ENCODE measurements around the gene FGFR3.

The FGFR3 gene

DNA sequence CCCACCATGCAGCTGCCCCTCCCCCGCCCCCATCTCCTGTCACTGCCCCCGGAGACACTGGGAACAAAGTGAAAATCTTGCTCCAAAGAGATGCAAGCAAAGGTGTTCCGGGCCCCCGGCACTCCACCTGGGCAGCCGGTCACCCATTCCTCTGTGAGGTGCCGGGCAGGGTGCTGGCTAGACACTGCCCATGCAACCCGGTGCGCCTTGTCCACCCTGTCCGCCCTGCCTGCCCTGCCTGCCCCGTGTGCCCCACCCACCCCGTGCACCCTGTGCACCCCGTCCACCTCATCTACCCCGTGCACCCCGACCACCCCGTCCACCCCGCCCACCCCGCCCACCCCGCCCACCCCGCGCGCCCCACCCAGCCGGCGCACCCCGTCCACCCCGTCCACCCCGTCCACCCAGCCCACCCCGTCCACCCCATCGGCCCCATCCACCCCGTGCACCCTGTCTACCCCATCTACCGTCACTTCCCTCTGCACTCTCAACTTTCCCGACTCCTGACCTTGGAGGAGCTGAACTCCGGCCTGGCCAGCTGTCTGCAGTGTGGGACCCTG is 31.9 kb upstream of the FGFR3 start:
- Histone ChIP-seq H3K4me3 (ENCODE audit: low read depth in 1 of 5, low read length in 5 of 5) (no peak overlapping the region), H3K36me3 (ENCODE audit: control insufficient read depth in 5 of 5, insufficient read depth in 5 of 5, low read length in 5 of 5) (no peaks in the 10 kb centered on the region), H3K9me3 (ENCODE audit: control insufficient read depth in 5 of 5, low read length in 5 of 5) (no peaks in the 10 kb centered on the region), H3K4me1 (ENCODE audit: control insufficient read depth in 5 of 5, insufficient read depth in 5 of 5, low read length in 5 of 5) (peaks cover 0 to 16% (median 9%) of the 10 kb centered on the region in 5 donors), H3K27ac (ENCODE audit: low read depth, low read length) (no peak overlapping the region), H3K9ac (ENCODE audit: low read length in 5 of 5) (no peak overlapping the region), H3K27me3 (ENCODE audit: control insufficient read depth in 5 of 5, insufficient read depth in 4 of 5, low read length in 5 of 5) (peaks cover 0 to 11% (median 2%) of the 10 kb centered on the region in 5 donors)

GRCh38 chr4:1762264-1763010 is 30.7 kb upstream of the FGFR3 start:
- H3K36me3 ChIP-seq (ENCODE audit: control insufficient read depth in 5 of 5, insufficient read depth in 5 of 5, low read length in 5 of 5), result no peaks in the 10 kb centered on the region
- H3K9me3 ChIP-seq (ENCODE audit: control insufficient read depth in 5 of 5, low read length in 5 of 5), result no peaks in the 10 kb centered on the region
- H3K4me3 ChIP-seq (ENCODE audit: low read depth in 1 of 5, low read length in 5 of 5), result no peak overlapping the region
- no peak overlapping the region for H3K9ac ChIP-seq (ENCODE audit: low read length in 5 of 5)
- no peak overlapping the region for H3K27ac ChIP-seq (ENCODE audit: low read depth, low read length)
- peaks cover 0 to 21% (median 14%) of the 10 kb centered on the region in 5 donors for H3K4me1 ChIP-seq (ENCODE audit: control insufficient read depth in 5 of 5, insufficient read depth in 5 of 5, low read length in 5 of 5)
- H3K27me3 ChIP-seq (ENCODE audit: control insufficient read depth in 5 of 5, insufficient read depth in 4 of 5, low read length in 5 of 5), result peaks cover 0 to 15% (median 2%) of the 10 kb centered on the region in 5 donors

DNA sequence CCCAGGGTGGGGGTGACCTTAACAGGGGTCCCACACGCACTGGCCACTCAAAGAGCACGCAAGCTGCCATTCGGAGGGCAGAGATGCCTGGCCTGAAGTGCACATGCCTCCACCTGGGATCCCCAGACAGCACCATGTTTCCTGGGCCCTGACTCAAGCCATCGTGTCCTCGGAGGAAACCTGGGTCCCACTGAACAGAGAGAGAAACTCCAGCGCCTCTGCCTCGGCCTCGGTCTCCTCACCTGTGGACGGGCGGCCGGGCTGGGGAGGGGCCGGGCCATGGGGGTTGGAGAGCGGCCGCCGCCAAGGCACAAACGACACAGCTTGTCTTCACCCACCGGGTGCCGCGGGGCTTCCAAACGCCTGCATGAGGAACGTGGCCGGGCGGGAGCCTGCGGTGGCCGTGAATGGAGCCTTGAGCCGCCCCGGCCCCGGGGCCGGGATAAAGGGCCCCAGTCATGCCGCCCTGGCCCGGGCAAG is 30.0 kb upstream of the FGFR3 start:
- H3K27ac ChIP-seq (ENCODE audit: low read depth, low read length), result no peak overlapping the region
- no peaks in the 10 kb centered on the region for H3K36me3 ChIP-seq (ENCODE audit: control insufficient read depth in 5 of 5, insufficient read depth in 5 of 5, low read length in 5 of 5)
- H3K27me3 ChIP-seq (ENCODE audit: control insufficient read depth in 5 of 5, insufficient read depth in 4 of 5, low read length in 5 of 5), result peaks cover 0 to 17% (median 5%) of the 10 kb centered on the region in 5 donors
- H3K4me3 ChIP-seq (ENCODE audit: low read depth in 1 of 5, low read length in 5 of 5), result no peak overlapping the region
- no peaks in the 10 kb centered on the region for H3K9me3 ChIP-seq (ENCODE audit: control insufficient read depth in 5 of 5, low read length in 5 of 5)
- H3K4me1 ChIP-seq (ENCODE audit: control insufficient read depth in 5 of 5, insufficient read depth in 5 of 5, low read length in 5 of 5), result peaks cover 0 to 24% (median 14%) of the 10 kb centered on the region in 5 donors
- no peak overlapping the region for H3K9ac ChIP-seq (ENCODE audit: low read length in 5 of 5)

GRCh38 chr4:1763550-1764080 is 29.5 kb upstream of the FGFR3 start:
- Histone ChIP-seq H3K27me3 (ENCODE audit: control insufficient read depth in 5 of 5, insufficient read depth in 4 of 5, low read length in 5 of 5) (peaks cover 0 to 21% (median 9%) of the 10 kb centered on the region in 5 donors), H3K9me3 (ENCODE audit: control insufficient read depth in 5 of 5, low read length in 5 of 5) (no peaks in the 10 kb centered on the region), H3K36me3 (ENCODE audit: control insufficient read depth in 5 of 5, insufficient read depth in 5 of 5, low read length in 5 of 5) (no peaks in the 10 kb centered on the region), H3K9ac (ENCODE audit: low read length in 5 of 5) (peak overlapping the region in 1 of 5 donors; percentile 47), H3K27ac (ENCODE audit: low read depth, low read length) (no peak overlapping the region), H3K4me1 (ENCODE audit: control insufficient read depth in 5 of 5, insufficient read depth in 5 of 5, low read length in 5 of 5) (peaks cover 0 to 24% (median 14%) of the 10 kb centered on the region in 5 donors), H3K4me3 (ENCODE audit: low read depth in 1 of 5, low read length in 5 of 5) (peak overlapping the region in 1 of 5 donors; percentile 46)

DNA sequence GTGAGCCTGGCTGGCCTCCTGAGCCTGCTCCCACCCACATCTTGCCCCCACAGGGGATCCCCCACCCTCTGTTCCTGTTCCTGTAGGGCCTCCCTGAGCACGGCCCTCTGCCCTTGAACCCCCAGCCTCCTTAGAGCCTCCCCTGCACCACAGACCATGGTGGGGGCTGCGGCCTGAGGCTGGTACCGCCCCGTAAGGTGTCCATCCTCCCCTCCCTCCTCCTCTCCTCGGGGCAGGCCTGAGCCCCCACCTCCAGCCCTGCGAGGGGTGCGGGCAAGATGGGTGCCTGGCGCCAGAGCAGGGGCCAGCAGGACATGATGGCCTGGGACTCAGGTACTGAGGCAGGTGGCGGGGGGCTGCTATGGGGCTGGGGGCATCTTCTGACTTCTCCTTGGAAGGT is 28.4 kb upstream of the FGFR3 start:
- no peaks in the 10 kb centered on the region for H3K36me3 ChIP-seq (ENCODE audit: control insufficient read depth in 5 of 5, insufficient read depth in 5 of 5, low read length in 5 of 5)
- H3K9ac ChIP-seq (ENCODE audit: low read length in 5 of 5), result no peak overlapping the region
- H3K9me3 ChIP-seq (ENCODE audit: control insufficient read depth in 5 of 5, low read length in 5 of 5), result no peaks in the 10 kb centered on the region
- no peak overlapping the region for H3K4me3 ChIP-seq (ENCODE audit: low read depth in 1 of 5, low read length in 5 of 5)
- H3K27me3 ChIP-seq (ENCODE audit: control insufficient read depth in 5 of 5, insufficient read depth in 4 of 5, low read length in 5 of 5), result peaks cover 0 to 29% (median 11%) of the 10 kb centered on the region in 5 donors
- H3K27ac ChIP-seq (ENCODE audit: low read depth, low read length), result no peak overlapping the region
- H3K4me1 ChIP-seq (ENCODE audit: control insufficient read depth in 5 of 5, insufficient read depth in 5 of 5, low read length in 5 of 5), result peaks cover 0 to 24% (median 14%) of the 10 kb centered on the region in 5 donors

DNA sequence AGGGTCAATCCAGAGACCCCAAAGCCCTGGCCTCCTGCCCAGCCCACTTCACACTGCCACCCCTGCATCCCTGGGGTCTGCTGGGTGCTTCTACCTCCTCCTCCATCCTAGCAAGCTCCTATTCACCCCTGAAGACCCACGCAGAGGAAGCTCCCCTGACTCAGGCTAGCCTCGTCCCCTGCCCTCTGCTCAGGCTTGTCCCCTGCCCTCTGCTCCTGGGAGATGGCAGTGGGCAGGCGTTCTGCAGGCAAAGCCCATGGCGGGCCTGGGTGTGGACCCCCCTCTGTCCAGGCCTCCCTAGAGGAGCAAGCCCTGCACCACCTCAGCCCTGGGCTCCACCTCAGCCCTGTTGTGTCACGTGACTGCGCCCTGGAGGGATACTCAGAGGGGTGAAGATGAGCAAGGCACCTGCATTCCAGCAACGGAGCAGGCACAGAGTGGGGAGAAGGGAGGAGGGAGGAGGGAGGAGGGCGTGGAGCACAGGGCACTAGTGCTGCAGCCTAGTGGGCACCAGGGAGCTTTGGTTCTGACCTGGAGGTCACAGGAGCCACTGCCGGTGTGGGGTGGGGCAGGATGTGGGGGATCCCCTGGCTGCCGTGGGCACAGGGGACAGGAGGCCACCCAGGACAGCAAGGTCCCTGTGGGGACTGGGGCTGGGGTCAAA is 27.6 kb upstream of the FGFR3 start:
- Histone ChIP-seq H3K36me3 (ENCODE audit: control insufficient read depth in 5 of 5, insufficient read depth in 5 of 5, low read length in 5 of 5) (no peaks in the 10 kb centered on the region), H3K4me3 (ENCODE audit: low read depth in 1 of 5, low read length in 5 of 5) (no peak overlapping the region), H3K27me3 (ENCODE audit: control insufficient read depth in 5 of 5, insufficient read depth in 4 of 5, low read length in 5 of 5) (peaks cover 0 to 33% (median 15%) of the 10 kb centered on the region in 5 donors), H3K4me1 (ENCODE audit: control insufficient read depth in 5 of 5, insufficient read depth in 5 of 5, low read length in 5 of 5) (peaks cover 0 to 19% (median 10%) of the 10 kb centered on the region in 5 donors), H3K27ac (ENCODE audit: low read depth, low read length) (no peak overlapping the region), H3K9ac (ENCODE audit: low read length in 5 of 5) (no peak overlapping the region), H3K9me3 (ENCODE audit: control insufficient read depth in 5 of 5, low read length in 5 of 5) (no peaks in the 10 kb centered on the region)

DNA sequence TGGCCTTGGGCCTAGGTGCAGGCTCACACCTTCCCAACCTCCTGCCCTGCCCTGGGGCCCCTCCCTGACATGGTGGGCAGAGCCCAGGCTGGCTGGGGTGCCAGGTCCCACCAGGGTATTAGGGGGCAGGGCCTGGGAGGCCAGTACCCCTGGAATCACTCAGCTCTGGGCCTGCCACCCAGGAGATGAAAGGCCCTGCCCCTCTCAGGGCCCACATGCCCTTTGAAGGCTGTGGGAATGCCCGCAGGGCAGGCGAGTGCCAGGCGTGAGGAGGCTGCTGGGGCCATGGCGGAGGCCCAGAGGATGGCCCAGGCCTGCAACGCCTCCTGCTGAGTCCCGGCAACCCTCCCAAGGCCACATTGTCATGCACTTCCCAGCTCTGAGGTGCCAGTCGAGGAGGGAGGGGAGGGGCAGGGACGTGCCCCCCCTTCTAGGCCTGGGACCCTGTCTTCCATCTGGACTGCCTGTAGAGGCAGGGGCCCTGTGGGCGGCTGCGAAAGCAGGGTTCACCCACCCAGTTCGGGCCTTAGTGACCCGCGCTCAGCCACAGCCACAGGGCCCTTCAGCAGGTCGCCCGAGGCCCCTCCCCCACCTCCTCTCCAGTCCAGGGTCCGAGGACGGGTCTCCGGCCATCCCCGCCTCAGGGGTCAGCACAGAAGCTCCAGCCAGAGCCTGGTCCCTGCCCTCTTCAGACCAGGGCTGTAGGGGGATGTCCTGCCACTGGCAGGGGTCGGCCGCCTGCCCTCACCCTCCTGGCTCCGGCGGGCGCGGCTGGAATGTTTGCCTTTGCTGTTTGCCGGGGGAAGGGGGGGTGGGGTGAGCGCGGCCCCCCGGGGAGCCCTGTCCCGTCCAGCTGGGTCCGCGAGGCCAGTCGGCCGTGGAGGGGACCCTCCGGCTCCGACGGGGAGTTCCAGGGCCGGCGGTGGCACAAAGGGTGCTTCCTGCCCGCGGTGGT is 26.7 kb upstream of the FGFR3 start:
- no peaks in the 10 kb centered on the region for H3K9me3 ChIP-seq (ENCODE audit: control insufficient read depth in 5 of 5, low read length in 5 of 5)
- H3K4me3 ChIP-seq (ENCODE audit: low read depth in 1 of 5, low read length in 5 of 5), result no peak overlapping the region
- H3K9ac ChIP-seq (ENCODE audit: low read length in 5 of 5), result no peak overlapping the region
- no peak overlapping the region for H3K27ac ChIP-seq (ENCODE audit: low read depth, low read length)
- H3K27me3 ChIP-seq (ENCODE audit: control insufficient read depth in 5 of 5, insufficient read depth in 4 of 5, low read length in 5 of 5), result peaks cover 0 to 40% (median 22%) of the 10 kb centered on the region in 5 donors
- H3K4me1 ChIP-seq (ENCODE audit: control insufficient read depth in 5 of 5, insufficient read depth in 5 of 5, low read length in 5 of 5), result peaks cover 0 to 19% (median 10%) of the 10 kb centered on the region in 5 donors
- H3K36me3 ChIP-seq (ENCODE audit: control insufficient read depth in 5 of 5, insufficient read depth in 5 of 5, low read length in 5 of 5), result no peaks in the 10 kb centered on the region

GRCh38 chr4:1767061-1767769 is 25.9 kb upstream of the FGFR3 start:
- no peaks in the 10 kb centered on the region for H3K36me3 ChIP-seq (ENCODE audit: control insufficient read depth in 5 of 5, insufficient read depth in 5 of 5, low read length in 5 of 5)
- H3K4me3 ChIP-seq (ENCODE audit: low read depth in 1 of 5, low read length in 5 of 5), result peak overlapping the region in 1 of 5 donors; percentile 22
- H3K9ac ChIP-seq (ENCODE audit: low read length in 5 of 5), result no peak overlapping the region
- no peaks in the 10 kb centered on the region for H3K9me3 ChIP-seq (ENCODE audit: control insufficient read depth in 5 of 5, low read length in 5 of 5)
- H3K4me1 ChIP-seq (ENCODE audit: control insufficient read depth in 5 of 5, insufficient read depth in 5 of 5, low read length in 5 of 5), result peaks cover 0 to 19% (median 10%) of the 10 kb centered on the region in 5 donors
- H3K27me3 ChIP-seq (ENCODE audit: control insufficient read depth in 5 of 5, insufficient read depth in 4 of 5, low read length in 5 of 5), result peaks cover 0 to 39% (median 23%) of the 10 kb centered on the region in 5 donors
- no peak overlapping the region for H3K27ac ChIP-seq (ENCODE audit: low read depth, low read length)

All from subcutaneous abdominal adipose tissue (tissue), 5 donors.